ENCODE results near the gene STARD13. TPM values are rescaled to one million over a fixed set of nuclear protein-coding genes. Genes with fewer than 3 reads are reported as not detected.

The STARD13 gene
- total RNA-seq, 1 experiment from 2014 or later: 4.1 TPM

DNA sequence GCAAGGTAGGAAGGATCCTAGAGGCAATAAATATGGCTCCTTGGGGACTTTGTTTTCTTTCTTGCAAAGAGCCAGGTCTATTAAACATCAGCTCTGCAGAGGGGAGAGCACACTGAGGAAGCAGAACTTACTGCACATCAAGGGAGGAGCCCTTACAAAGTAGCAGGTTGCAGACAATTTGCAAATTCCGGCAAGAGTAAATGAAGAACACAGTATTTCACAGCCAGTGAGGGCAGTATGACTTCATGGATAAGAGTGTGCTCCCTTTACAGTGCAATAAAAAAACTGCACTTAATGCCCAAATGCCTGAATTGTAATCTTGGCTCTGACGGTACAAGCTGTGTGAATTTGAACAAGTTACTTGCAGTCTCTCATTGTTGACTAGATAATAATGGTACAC is 75.5 kb downstream of the STARD13 start:
- RAD21 ChIA-PET (ENCODE audit: low non-redundant PET in 1 of 2, low total read pairs in 2 of 2, uncharacterized antibody in 2 of 2, unreplicated experiment in 2 of 2): no interaction called here
- Histone ChIP-seq H3K27me3 (ENCODE audit: insufficient read depth, low read length) (no peaks in the 10 kb centered on the region), H3K9ac (ENCODE audit: low read length) (no peak overlapping the region), H3K9me3 (ENCODE audit: control insufficient read depth in 1 of 2, insufficient read depth in 1 of 2, low read depth in 1 of 2, low read length in 2 of 2) (no peaks in the 10 kb centered on the region), H2AFZ (ENCODE audit: low read depth, low read length, poor library complexity, severe bottlenecking) (no peak overlapping the region), H3K36me3 (ENCODE audit: control insufficient read depth in 1 of 2, insufficient read depth in 2 of 2, low read length in 2 of 2) (no peaks in the 10 kb centered on the region), H3K4me1 (ENCODE audit: control insufficient read depth in 1 of 2, insufficient read depth in 2 of 2, low read length in 2 of 2) (peaks cover 2 to 10% of the 10 kb centered on the region in 2 experiments; a peak in 2 of 4 replicates), H4K20me1 (ENCODE audit: insufficient read depth) (no peaks in the 10 kb centered on the region), H3K4me3 (replicated peaks in 1 of 2; ENCODE audit: low read depth in 1 of 2, low read length in 2 of 2) (no peak overlapping the region), H3K4me2 (ENCODE audit: low read length) (no peak overlapping the region), H3K79me2 (ENCODE audit: insufficient read depth, low read length) (no peaks in the 10 kb centered on the region), H3K27ac (ENCODE audit: low read depth, low read length) (no peak overlapping the region), H3K9me2 (ENCODE audit: insufficient read depth) (no peaks in the 10 kb centered on the region)
- CTCF ChIA-PET: no interaction called here
- ATAC-seq (no peak), DNase-seq (ENCODE audit: low read depth, low spot score) (no peak)
- BruUV-seq (replicated peaks): no TSS peak
- POLR2A ChIA-PET: no interaction called here
- intact Hi-C loops (cut with micrococcal nuclease): no loop called here
- TF ChIP-seq EZH2 (IDR thresholded peaks at IDR 0.05) (no peak), YY1 (IDR thresholded peaks at IDR 0.05; ENCODE audit: extremely low read depth, insufficient replicate concordance, low read depth, low read length) (no peak), FOSL1 (IDR thresholded peaks at IDR 0.05; ENCODE audit: low read depth) (no peak), SRF (IDR thresholded peaks at IDR 0.05; ENCODE audit: low read depth) (no peak), ZNF274 (IDR thresholded peaks at IDR 0.05; ENCODE audit: low read depth, low read length) (no peak), CBX3 (IDR thresholded peaks at IDR 0.05; ENCODE audit: low read depth) (no peak), JUND (IDR thresholded peaks at IDR 0.05) (no peak)
- TF ChIP-seq, protein P1, sequence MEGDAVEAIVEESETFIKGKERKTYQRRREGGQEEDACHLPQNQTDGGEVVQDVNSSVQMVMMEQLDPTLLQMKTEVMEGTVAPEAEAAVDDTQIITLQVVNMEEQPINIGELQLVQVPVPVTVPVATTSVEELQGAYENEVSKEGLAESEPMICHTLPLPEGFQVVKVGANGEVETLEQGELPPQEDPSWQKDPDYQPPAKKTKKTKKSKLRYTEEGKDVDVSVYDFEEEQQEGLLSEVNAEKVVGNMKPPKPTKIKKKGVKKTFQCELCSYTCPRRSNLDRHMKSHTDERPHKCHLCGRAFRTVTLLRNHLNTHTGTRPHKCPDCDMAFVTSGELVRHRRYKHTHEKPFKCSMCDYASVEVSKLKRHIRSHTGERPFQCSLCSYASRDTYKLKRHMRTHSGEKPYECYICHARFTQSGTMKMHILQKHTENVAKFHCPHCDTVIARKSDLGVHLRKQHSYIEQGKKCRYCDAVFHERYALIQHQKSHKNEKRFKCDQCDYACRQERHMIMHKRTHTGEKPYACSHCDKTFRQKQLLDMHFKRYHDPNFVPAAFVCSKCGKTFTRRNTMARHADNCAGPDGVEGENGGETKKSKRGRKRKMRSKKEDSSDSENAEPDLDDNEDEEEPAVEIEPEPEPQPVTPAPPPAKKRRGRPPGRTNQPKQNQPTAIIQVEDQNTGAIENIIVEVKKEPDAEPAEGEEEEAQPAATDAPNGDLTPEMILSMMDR (IDR thresholded peaks at IDR 0.05 in 2 of 3, conservative IDR thresholded peaks at IDR 0.05 in 1 of 3; ENCODE audit: borderline replicate concordance in 1 of 3, insufficient read depth in 1 of 3, low read depth in 2 of 3, low read length in 2 of 3): no peak
